Stimulated activated CD8-positive, alpha-beta memory T cell treated with anti-CD3 and anti-CD28 coated beads, Interleukin-7, amount 100 ng/mL, for 24 hours (primary cell): Measurements from ENCODE around the gene P2RX5.
"Not testable (repeated sequence)": the region's sequence is repeated elsewhere in the genome, so short reads cannot be mapped to it uniquely, and the experiment has no call there.

Experiments used
- DNase-seq: peaks from one replicate; pipeline ENCODE4 v3.0.0-alpha.2; 2020; ENCODE audit warnings: low read depth

P2RX5 gene, protein sequence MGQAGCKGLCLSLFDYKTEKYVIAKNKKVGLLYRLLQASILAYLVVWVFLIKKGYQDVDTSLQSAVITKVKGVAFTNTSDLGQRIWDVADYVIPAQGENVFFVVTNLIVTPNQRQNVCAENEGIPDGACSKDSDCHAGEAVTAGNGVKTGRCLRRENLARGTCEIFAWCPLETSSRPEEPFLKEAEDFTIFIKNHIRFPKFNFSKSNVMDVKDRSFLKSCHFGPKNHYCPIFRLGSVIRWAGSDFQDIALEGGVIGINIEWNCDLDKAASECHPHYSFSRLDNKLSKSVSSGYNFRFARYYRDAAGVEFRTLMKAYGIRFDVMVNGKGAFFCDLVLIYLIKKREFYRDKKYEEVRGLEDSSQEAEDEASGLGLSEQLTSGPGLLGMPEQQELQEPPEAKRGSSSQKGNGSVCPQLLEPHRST

DNA sequence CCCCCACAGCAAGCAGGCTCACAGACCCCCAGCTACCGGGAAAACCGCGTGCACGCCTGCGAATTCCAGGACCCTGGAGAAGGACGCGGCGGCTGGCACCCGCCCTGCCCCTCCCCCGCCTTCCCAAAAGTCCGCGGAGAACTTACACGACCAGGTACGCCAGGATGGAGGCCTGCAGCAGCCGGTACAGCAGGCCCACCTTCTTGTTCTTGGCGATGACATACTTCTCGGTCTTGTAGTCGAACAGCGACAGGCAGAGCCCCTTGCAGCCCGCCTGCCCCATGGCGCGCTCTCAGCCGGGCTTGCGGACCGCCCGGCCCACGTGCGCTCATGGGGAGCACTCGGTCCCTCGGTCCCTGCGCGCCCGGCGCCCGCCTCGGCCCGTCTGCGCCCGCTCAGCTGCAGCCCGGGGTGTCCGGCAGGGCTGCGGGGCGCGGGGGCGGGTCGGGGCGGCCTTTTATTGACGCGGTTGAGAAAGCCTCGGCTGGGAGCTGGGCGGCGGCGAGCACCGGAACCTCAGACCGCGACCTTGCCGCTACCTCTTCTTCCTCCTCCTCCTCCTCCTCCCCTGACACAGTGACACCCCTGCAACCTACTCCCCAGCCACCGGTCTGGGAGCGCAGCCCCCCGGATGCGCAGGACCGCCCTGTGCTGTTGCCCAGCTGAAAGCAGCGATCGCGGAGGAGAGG, at the start of gene P2RX5:
TSS of gene P2RX5 (minus strand) at position 433 of the 689 bp plus-strand sequence. CDS start at position 283, 150 bp downstream.
- DNase-seq = no peak

DNA sequence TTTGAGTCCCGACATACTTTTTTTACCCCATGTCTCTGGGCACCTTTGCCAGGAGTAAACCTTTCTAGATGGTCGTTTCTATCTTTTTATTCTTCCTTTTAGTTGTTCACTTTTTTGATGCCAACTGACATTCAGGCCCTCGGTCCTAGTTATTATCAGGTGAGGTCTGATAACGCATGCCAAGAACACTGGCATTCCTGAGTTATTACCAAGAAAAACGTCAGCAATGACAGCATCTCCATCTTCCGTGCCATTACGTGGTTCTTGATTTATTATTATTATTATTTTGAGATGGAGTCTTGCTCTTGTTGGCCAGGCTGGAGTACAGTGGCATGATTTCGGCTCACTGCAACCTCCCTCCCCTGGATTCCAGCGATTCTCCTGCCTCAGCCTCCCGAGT, 49.1 kb upstream of the P2RX5 start:
- no peak for DNase-seq

DNA sequence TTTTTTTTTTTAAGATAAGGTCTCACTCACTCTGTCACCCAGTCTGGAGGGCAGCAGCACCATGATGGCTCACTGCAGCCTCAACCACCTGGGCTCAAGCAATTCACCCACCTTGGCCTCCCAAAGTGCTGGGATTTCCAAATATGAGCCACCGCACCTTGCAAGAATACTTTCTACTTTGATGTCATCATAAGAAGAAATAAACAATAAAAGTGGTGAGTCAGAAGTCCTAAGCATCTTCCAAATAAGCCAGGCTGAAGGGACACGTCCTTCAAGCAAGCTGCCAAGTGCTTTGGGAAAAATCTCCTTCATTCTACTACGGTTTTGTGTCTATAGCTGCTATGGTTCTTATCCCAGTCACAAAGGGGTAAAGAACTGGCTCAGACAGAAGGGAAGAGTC, 48.1 kb upstream of the P2RX5 start:
- DNase-seq = no peak

DNA sequence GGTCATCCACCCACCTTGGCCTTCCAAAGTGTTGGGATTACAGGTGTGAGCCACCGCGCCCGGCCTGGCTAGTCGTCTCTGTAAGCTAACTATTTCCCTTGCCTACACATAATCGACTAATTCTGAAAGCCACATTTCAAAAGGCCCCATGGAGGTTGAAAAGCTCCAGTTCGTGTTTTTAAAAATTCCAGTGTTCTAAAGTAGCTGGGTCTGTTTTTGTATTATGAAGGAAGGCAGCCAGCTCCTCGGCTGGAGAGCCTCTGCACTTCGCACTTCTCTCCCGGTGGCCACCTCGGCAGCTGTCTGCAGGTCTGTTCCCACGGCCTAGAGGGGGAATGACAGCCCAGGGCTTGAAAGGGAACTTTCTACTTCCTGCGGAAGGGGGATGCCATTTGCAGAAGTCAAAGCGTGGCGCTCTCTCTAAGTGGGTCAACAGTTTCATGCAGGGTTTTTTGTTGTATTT, 44.7 kb upstream of the P2RX5 start:
- no peak for DNase-seq

DNA sequence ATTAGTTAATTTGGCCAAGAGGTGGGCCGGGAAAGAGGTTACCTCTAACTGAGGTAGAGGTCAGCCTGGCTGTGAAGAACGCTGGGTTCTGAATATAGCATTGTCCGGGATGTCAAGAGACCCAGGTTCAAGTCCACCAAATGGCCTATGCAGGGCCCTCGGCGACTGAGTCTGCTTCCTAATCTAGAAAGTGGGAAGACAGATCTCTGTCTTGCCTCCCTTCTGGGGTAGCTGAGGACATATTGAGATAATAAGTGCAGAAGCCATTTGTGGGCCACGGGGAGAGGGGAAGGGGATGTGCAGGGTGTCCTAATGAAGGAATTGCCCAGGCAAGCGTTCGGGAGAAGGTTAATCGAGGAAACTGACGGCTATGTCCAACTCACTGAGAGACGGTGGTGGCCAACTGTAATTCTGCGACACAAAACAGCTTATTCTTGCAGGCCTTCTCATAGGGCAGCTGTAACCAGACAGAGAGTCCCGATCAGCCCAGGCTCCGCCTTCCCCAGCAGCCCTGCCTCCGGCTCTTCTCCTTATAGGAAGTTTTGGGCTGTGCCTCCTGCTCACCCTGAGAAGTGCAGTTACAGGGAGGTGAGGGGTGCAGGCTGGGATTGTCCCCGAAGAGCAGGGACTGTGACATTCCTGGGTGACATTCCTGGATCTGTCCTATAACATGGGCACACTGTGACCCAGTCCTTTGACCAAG, 43.6 kb upstream of the P2RX5 start:
- DNase-seq = no peak

DNA sequence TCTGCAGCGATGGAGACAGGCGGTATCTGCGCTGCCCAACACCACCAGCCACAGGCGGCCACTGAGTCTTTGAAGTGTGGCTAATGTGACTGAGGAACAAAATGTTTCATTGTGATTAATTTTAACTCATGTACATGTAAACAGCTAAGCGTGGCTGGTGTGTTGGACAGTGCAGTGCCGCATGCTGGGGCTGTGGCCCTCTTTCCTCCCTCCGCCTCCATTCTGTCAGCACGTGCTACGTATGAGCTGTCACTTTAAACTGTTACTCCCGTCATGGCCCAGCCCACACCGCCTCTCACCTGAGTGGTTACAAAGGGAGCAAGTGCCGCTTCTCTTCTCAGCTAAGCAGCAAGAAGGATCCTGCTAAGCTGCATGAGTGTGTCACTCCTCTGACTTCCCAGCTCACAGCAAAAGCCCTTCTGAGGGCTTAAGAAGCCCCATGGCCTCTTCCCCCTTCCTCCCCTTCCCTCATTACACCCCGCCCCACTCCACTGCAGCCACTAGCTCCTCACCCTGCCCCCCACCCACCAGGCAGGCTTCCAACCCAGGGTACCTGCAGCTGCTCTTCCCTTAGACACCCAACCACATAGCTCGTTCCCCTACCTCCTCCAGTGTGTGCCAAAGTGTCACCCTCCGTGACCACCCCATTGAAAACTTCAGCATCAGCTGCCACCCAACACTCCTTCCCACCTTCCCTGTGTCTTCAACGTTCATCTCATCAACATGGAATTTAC, 42.8 kb upstream of the P2RX5 start:
- DNase-seq = no peak

DNA sequence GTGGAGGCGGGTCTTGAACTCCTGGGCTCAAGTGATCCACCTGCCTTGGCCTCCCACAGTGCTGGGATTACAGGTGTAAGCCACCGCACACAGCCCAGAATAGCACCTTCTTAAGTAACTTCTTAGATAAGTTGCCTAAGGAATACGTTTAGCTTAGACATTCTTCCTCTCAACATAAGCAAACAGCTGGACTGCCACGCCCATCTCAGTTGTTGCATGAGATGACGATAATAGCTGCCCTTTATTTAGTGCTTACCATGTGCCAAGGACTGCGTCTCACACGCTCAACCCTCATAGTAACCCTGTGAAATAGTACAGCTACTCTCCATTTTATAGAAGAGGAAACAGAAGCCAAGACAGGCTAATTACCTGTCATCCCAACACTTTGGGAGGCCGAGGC, 39.6 kb upstream of the P2RX5 start:
- DNase-seq = no peak

DNA sequence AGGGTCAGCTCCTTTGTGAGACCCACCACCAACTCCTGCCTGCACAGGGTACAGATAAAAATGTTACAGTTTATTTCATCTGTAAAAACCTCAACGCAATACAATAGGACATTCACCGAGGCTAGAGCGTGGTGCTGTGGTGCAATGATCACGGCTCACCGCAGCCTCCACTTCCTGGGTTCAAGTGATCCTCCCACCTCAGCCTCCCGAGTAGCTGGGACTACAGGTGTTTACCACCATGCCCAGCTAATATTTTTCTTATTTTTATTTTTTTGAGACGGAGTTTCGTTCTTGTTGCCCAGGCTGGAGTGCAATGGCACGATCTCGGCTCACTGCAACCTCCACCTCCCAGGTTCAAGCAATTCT, 38.9 kb upstream of the P2RX5 start:
- not testable (repeated sequence) for DNase-seq

DNA sequence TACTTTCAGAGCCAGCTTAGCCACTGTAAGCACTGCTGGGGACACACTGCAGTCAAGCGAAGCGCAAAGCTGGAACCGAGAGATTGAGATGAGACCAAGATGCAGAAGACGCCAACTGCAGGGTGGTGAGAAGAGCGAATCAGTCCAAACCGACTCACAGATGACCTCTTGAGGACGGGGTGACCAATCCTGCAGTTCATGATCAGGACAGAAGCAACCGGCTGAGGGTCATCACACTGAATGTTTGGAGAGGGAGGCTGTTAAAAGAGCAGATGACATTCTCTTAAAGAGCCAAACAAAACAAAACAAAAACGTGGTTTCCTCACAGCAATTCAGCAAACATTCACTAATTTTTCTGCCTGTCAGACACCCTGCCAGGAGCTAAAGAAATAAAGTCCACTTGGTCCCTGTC, 36.3 kb upstream of the P2RX5 start:
- DNase-seq = no peak

DNA sequence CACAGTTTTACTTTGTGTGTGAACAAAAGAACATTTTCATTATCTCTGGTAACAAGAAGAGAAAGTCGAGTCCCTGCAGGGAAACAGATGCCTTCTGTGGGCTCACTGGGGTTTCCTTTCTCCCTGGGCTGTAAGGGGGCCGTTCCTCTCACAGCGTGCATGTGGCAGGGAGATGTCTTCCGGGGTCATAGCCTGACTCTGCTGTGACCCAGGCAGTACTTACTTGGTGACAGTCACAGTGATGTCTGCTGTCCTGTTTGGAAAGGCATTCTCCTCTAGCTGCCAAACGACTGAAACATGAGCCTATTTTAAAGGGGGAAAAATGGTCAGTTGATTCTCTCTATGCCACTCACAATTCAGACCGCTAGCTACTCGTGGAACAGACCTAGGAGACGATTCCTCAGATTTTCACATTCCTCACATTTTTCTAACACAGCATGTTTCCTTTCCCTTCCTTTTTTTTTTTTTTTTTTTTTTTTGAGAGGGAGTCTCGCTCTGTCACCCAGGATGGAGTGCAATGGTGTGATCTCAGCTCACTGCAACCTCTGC, 35.0 kb upstream of the P2RX5 start:
- DNase-seq = no peak

DNA sequence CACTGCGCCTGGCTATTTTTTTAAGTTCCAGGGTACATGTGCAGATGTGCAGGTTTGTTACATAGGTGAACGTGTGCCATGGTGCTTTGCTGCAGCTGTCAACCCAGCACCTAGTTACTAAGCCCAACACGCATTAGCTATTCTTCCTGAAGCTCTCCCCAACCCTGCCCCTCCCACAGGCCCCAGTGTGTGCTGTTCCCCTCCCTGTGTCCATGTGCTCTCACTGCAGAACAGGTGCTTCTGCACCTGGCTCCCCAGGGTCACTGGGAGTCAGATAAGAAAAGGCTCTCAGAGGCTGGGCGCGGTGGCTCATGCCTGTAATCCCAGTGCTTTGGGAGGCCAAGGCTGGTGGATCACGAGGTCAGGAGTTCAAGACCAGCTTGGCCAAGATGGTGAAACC, 33.9 kb upstream of the P2RX5 start:
- DNase-seq = no peak

DNA sequence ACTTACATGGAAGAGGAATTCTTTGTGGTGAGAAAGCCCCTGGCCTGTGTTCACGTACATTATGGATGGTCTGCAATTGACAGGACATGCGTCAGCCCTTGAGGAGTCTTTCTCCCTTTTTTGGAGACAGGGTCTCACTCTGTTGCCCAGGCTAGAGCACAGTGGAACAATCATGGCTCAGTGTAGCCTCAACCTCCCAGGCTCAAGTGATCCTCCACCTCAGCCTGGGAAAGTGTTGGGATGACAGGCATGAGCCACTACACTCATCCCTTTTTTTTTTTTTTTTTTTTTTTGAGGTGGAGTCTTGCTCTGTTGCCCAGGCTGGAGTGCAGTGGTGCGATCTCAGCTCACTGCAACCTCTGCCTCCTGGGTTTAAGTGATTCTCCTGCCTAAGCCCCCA, 32.1 kb upstream of the P2RX5 start:
- not testable (repeated sequence) for DNase-seq

DNA sequence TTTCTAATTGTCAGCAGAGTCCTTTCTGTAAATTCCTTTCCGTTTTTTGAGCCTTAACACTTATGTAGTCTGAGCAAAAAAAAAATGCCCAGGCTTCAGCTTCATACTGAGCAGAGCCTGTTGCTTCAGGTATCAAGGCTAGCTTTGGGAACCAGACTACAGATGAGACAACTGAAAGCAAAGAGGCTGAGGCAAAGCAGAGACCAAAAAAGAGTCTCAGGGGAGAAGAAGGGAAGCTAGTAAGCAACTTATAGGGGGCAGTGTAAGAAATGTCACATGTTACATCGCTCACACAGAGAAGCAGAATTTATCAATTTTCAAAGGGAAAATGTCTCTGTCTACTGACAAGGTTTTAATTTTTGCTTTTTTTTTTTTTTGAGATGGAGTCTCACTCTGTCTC, 31.1 kb upstream of the P2RX5 start:
- no peak for DNase-seq

DNA sequence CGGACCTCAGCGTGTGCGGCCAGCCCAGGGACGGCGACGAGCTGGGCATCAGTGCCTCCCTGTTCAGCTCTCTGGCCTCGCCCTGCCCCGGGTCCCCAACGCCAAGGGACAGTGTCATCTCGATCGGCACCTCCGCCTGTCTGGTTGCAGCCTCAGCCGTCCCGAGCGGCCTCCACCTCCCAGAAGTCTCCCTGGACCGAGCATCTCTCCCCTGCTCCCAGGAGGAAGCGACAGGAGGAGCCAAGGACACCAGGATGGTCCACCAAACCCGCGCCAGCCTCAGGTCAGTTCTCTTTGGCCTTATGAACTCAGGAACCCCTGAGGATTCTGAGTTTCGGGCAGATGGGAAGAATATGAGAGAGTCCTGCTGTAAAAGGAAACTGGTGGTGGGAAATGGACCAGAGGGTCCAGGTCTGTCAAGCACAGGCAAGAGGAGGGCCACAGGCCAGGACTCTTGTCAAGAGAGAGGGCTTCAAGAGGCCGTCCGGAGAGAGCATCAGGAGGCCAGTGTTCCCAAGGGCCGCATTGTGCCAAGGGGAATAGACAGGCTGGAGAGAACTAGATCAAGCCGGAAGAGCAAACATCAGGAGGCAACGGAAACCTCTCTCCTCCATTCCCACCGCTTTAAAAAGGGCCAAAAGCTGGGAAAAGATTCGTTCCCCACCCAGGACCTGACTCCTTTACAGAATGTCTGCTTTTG, 28.6 kb upstream of the P2RX5 start:
- DNase-seq = no peak

DNA sequence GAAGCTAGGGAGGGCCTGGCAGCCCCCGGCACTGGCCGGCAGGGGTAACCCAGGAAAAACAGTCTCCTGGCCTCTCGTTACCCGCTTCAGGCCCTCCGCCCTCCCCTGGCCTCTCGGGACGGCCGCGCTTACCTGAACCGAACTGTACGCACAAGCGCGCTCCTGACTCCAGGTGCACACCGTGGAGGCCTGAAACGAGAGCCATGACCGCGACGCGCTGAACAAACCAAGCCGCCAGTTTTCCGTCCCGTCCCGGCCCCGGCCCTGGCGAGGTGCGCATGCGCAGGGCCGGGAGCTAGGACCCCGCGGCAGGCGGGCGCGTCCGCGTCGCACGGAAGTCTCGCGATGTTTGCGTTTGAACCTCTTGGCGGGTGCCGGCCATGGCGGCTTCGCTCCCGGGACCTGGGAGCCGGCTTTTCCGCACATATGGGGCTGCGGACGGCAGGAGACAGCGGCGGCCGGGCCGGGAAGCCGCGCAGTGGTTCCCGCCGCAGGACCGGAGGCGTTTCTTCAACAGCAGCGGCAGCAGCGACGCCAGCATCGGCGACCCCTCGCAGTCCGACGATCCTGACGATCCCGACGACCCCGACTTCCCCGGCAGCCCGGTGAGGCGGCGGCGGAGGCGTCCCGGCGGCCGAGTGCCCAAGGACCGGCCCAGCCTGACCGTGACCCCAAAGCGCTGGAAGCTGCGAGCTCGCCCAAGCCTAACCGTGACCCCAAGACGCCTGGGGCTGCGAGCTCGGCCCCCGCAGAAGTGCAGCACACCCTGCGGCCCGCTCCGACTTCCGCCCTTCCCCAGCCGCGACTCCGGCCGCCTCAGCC, 27.8 kb upstream of the P2RX5 start, which contains the start of gene HASPIN:
TSS of gene HASPIN (plus strand) at position 348 of the 822 bp plus-strand sequence. CDS start at position 381, 33 bp downstream.
- DNase-seq = peak; percentile 82

DNA sequence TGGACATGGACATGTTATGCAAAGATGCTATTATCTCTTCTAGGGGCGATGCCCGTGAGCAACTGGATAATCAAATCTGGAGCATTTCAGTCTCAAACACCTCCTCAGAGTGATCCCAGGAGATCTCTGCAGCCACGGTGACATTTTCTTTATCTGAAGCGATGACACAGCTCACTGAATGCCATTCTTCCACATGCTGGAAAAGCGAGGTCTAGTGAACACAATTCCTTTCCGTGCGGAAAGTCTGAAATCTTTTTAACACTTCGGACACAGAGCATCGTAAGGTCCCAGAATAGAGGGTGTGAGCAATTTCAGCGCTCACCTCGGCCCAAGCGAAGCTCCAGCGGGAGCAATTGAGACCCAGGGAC, 27.2 kb upstream of the P2RX5 start:
- DNase-seq = no peak

DNA sequence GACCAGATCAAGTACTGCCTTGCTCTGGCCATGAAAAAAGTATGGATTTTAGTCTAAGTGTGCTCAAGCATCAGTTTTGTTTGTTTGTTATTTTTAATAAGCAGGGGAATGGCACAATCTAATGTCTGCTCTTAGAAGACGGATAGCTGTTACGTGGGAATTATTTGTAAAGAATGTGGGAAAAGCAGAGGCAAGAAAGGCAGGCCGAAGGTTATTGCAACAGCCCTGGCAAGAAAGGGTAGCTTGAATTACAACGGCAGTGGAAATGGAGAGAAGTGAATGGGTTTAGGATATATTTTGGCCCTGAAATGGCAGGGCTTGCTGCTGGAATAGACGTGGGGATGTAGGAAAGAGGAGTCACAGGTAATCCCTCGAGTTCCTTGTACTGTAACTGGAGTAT, 26.8 kb upstream of the P2RX5 start:
- DNase-seq = no peak

DNA sequence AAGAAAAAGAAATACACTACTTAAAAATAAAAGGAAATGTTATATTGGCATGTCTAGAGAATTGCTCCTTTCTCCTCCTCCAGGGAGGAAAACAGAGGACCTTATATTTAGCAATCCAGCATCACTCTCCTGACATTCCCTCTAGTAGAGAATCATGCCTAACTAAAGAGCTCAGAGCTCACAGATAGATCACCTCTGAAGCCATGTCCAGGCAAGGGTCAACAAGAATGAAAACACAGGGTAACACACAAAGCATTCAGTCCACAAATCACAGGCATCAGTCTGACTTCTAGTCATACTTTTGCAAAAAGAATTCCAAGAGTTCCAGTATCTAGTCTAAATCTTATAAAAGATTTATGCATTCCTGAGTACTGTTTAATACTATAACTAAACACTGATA, 23.3 kb upstream of the P2RX5 start:
- no peak for DNase-seq

DNA sequence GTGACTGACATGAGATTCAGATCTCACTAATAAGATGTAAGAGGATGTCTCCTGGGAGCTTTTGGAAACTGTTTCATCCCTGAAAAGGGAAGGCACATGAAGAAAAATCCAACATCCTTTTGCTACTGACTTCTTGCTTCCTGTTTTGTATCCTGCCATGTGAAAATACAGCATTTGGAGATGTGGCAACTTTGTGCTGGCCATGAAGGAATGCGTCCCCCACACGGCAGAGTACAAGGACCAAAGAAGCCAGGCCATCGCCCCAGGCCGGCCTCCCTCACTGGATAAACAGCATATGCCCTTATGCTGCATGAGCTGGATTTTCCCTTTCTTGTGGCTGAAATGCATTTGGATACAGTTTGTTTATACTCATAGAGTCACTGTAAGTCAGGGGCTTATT, 22.2 kb upstream of the P2RX5 start:
- DNase-seq = no peak

DNA sequence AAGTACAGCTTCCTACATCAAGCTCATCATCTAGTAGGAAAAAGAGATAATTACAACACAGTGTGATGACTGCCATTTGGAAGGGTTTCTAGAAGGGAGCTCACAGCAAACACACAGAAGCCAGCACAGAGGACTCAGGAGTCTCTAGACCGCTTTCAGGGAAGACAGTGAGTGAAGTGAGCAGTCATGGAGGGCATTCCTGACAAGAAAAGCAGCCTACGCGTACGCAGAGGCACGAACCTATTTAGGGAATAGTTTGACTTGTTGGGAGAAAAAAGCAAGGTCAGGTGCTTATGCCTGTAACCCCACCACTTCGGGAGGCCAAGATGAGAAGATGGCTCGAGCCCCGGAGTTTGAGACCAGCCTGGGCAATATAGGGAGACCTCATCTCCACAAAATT, 19.3 kb upstream of the P2RX5 start:
- DNase-seq = no peak
